ENCODE measurements around the gene MED27. TPM values are rescaled to one million over a fixed set of nuclear protein-coding genes. Genes with fewer than 3 reads are reported as not detected.

The MED27 gene
- total and polyA plus RNA-seq, 8 donors = 0.87 to 21.9 (median 12.7) TPM

DNA sequence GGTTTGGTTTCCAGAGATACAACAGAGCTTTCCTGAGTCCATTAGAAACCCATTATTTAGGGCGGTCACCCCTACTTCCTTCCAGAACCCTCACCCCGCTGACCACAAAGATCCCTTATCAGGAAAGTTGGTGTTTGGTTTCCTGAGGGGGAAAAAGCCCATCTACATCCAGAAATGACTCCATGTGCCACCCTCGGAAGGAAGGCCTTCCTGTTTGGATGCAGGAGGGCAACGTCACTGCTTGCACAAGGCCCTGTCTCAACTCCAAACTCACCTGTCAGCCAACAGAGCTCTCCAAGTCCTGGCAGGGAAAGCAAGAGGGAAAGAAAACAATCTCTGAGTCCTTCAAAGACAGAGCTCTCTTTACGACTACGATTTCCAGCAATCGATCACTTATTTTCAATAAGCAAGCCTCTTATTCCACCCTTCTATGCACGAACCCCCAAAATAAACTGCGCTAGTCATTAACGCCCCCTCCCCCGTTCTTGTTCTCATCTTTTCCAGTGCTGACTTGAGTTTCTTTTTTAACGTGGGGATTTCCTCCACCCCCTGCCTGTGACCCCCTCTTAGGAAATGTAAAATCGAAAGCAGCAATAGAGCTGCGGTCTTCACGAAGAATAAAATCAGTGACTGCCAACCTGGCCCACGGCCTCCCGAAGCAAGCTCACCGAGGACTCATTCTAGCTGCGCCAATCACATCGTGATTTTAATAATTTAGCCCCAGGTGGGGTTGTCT is 46.4 kb upstream of the MED27 start:
- peaks cover 0 to 4% (median 0%) of the 10 kb centered on the region in 4 donors for H3K4me1 ChIP-seq
- H3K9me3 ChIP-seq = no peaks in the 10 kb centered on the region
- intact Hi-C loops (cut with DNase I; ENCODE audit: low total_unique reads) = no loop called here
- no peak overlapping the region for H3K27ac ChIP-seq
- no peak for TF ChIP-seq POLR2AphosphoS5 (IDR thresholded peaks at IDR 0.05)
- no peak for TF ChIP-seq POLR2A (IDR thresholded peaks at IDR 0.05)
- no peak for TF ChIP-seq EP300 (IDR thresholded peaks at IDR 0.05)
- TF ChIP-seq, protein P1, sequence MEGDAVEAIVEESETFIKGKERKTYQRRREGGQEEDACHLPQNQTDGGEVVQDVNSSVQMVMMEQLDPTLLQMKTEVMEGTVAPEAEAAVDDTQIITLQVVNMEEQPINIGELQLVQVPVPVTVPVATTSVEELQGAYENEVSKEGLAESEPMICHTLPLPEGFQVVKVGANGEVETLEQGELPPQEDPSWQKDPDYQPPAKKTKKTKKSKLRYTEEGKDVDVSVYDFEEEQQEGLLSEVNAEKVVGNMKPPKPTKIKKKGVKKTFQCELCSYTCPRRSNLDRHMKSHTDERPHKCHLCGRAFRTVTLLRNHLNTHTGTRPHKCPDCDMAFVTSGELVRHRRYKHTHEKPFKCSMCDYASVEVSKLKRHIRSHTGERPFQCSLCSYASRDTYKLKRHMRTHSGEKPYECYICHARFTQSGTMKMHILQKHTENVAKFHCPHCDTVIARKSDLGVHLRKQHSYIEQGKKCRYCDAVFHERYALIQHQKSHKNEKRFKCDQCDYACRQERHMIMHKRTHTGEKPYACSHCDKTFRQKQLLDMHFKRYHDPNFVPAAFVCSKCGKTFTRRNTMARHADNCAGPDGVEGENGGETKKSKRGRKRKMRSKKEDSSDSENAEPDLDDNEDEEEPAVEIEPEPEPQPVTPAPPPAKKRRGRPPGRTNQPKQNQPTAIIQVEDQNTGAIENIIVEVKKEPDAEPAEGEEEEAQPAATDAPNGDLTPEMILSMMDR (IDR thresholded peaks at IDR 0.05) = no peak
- H3K27me3 ChIP-seq = peaks cover 2 to 90% (median 44%) of the 10 kb centered on the region in 3 donors
- no peaks in the 10 kb centered on the region for H3K36me3 ChIP-seq
- 48 to 53% (median 50%) methylated on average over 20 of the region's 20 CpGs for WGBS, 5 donors
- no peak overlapping the region for H3K4me3 ChIP-seq
- no peak for DNase-seq

DNA sequence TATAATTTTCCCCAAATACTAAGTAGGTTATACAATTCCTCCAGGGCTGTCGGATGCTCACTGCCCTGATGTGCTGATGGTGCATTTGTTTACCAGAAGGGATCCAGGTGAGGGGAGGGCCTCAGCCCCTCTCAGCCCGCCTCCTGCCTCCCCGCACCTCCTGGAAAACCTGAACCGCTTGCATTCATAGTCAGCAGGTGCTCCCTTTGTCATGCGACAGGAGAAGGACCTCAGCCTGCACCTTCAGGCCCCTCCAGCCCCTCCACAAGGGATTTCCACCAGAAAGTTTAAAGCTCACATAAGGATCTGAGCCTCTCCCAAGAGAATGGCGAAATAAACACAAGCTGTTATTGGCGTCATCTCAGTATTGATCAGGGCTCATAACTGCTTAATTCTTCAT is 45.7 kb upstream of the MED27 start:
- TF ChIP-seq, protein P1 (IDR thresholded peaks at IDR 0.05) = no peak
- no peak for TF ChIP-seq EP300 (IDR thresholded peaks at IDR 0.05)
- TF ChIP-seq POLR2A (IDR thresholded peaks at IDR 0.05) = no peak
- no peak for TF ChIP-seq POLR2AphosphoS5 (IDR thresholded peaks at IDR 0.05)
- no peaks in the 10 kb centered on the region for H3K9me3 ChIP-seq
- H3K27me3 ChIP-seq = peaks cover 2 to 90% (median 44%) of the 10 kb centered on the region in 3 donors
- no peak for DNase-seq
- peaks cover 0 to 4% (median 0%) of the 10 kb centered on the region in 4 donors for H3K4me1 ChIP-seq
- H3K36me3 ChIP-seq = no peaks in the 10 kb centered on the region
- intact Hi-C loops (cut with DNase I; ENCODE audit: low total_unique reads) = no loop called here
- H3K27ac ChIP-seq = no peak overlapping the region
- no peak overlapping the region for H3K4me3 ChIP-seq
- 28 to 36% (median 30%) methylated on average over 7 of the region's 7 CpGs for WGBS, 5 donors

DNA sequence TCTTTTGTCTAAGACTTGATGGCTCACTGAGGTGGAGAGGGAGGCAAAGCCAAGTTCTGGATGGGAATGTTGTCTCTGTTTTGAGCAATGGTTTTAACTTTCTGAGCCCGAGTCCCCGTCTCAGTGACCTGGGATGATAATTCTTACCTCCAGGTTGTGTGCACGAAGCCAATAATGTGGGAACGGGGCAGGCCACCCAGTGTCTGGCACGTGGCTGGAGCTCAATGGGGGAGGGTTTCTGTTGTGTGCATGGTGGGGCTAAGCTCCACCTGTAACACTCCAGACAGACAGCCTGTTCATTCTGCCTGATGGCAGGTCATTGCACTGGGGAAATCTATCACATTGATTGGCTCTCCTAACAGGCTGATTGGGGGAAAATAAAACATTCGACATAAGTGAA is 45.1 kb upstream of the MED27 start:
- 29 to 50% (median 43%) methylated on average over 6 of the region's 6 CpGs for WGBS, 5 donors
- Histone ChIP-seq H3K27me3 (peaks cover 2 to 90% (median 44%) of the 10 kb centered on the region in 3 donors), H3K27ac (no peak overlapping the region), H3K4me3 (no peak overlapping the region), H3K36me3 (no peaks in the 10 kb centered on the region), H3K4me1 (peaks cover 0 to 4% (median 0%) of the 10 kb centered on the region in 4 donors), H3K9me3 (no peaks in the 10 kb centered on the region)
- DNase-seq = no peak
- TF ChIP-seq POLR2A (IDR thresholded peaks at IDR 0.05) (no peak), EP300 (IDR thresholded peaks at IDR 0.05) (no peak), POLR2AphosphoS5 (IDR thresholded peaks at IDR 0.05) (no peak)
- TF ChIP-seq, protein P1 (IDR thresholded peaks at IDR 0.05) = no peak
- intact Hi-C loops (cut with DNase I; ENCODE audit: low total_unique reads) = no loop called here

DNA sequence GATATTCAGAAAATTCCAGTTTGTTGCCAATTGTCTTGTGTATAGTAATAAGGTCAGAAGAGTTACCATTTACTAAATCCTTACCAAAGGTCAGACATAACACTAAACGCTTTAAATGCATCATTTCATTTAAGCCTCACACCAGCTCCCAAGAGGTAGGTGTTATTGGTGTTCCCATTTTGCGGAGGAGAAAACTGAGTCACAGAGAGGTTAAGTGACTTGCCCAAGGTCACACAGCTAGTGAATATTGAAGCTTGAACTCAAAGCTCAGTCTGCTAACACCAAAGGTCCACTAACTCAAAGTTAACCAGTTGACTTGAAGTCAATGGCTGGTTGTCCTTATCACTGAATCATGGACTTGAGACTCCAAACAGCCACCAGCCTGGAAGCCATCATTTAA is 41.4 kb upstream of the MED27 start:
- no peak for DNase-seq
- H3K36me3 ChIP-seq = no peaks in the 10 kb centered on the region
- WGBS, 5 donors = 83 to 96% (median 89%) methylated on average over 2 of the region's 2 CpGs
- H3K9me3 ChIP-seq = no peaks in the 10 kb centered on the region
- no peak overlapping the region for H3K27ac ChIP-seq
- H3K4me1 ChIP-seq = no peaks in the 10 kb centered on the region
- intact Hi-C loops (cut with DNase I; ENCODE audit: low total_unique reads) = no loop called here
- H3K4me3 ChIP-seq = no peak overlapping the region
- TF ChIP-seq, protein P1 (IDR thresholded peaks at IDR 0.05) = no peak
- no peak for TF ChIP-seq EP300 (IDR thresholded peaks at IDR 0.05)
- no peak for TF ChIP-seq POLR2A (IDR thresholded peaks at IDR 0.05)
- no peak for TF ChIP-seq POLR2AphosphoS5 (IDR thresholded peaks at IDR 0.05)
- H3K27me3 ChIP-seq = peaks cover 0 to 86% (median 22%) of the 10 kb centered on the region in 3 donors
